Stimulated activated naive CD8-positive, alpha-beta T cell treated with anti-CD3 and anti-CD28 coated beads, Interleukin-15, amount 100 ng/mL, for 72 hours (primary cell): Measurements from ENCODE around the gene DGCR8.

Source experiments
- ATAC-seq: fragments of 150-1000 bp; cut with Tn5 transposase; 2 replicates; pipeline ENCODE4 v1.10.0; 2021; ENCODE audit warnings: mild to moderate bottlenecking, moderate library complexity
- DNase-seq, 2 donors: peaks; one replicate each; pipeline ENCODE4 v3.0.0; 2021 to 2022
- H3K27ac Mint-ChIP-seq, 2 donors: one replicate each; pipeline ENCODE4 v1.8.0; 2022; ENCODE audit warnings: mild to moderate bottlenecking in 2 of 2, mixed read lengths in 2 of 2, moderate library complexity in 2 of 2
- H3K27me3 Mint-ChIP-seq: one replicate; pipeline ENCODE4 v1.8.0; 2022; ENCODE audit warnings: mixed read lengths
- H3K4me1 Mint-ChIP-seq: one replicate; pipeline ENCODE4 v1.8.0; 2022; ENCODE audit warnings: mild to moderate bottlenecking, mixed read lengths
- H3K4me3 Mint-ChIP-seq, 2 donors: one replicate each; pipeline ENCODE4 v1.8.0; 2022; ENCODE audit warnings: mild to moderate bottlenecking in 2 of 2, mixed read lengths in 2 of 2, moderate library complexity in 1 of 2
- H3K9me3 Mint-ChIP-seq, 2 donors: one replicate each; pipeline ENCODE4 v1.8.0; 2022; ENCODE audit warnings: mixed read lengths in 2 of 2

The DGCR8 gene

GRCh38 chr22:20071524-20071972 is 8.5 kb upstream of the DGCR8 start:
- ATAC-seq (no peak), DNase-seq (no peak)
- Mint-ChIP-seq H3K27ac (peak overlapping the region in 1 of 2 donors; percentile 44), H3K9me3 (no peaks in the 10 kb centered on the region), H3K4me3 (no peak overlapping the region), H3K4me1 (no peaks in the 10 kb centered on the region), H3K27me3 (no peaks in the 10 kb centered on the region)

DNA sequence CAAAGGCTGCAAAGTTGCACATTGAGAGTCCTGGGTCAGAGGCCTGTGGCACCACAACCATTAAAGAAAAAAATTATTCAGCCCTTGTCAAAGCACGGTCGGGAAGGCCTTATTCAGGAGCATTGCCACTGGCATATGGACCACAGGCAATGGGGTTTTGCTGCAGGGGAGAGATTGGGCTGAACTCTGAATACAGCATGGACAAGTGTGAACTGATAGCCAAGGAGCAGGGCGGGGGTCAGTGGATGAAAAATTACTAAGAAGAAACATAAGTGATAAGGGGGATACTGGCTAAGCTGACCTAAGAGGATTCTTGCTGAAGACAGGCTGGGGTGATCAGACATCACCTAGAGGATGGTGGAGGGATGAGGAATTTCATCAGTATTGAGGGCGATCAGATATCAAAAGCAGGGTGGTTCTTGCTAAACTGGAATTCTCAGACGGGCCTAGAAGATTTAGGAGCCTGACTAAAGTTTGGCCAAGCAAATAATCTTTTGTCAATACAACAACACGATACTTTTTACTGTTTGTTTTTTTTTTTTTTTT is 3.3 kb upstream of the DGCR8 start:
- peaks cover 11% of the 10 kb centered on the region for H3K4me1 Mint-ChIP-seq
- H3K4me3 Mint-ChIP-seq, result no peak overlapping the region
- no peak overlapping the region for H3K27ac Mint-ChIP-seq
- H3K27me3 Mint-ChIP-seq, result no peaks in the 10 kb centered on the region
- H3K9me3 Mint-ChIP-seq, result no peaks in the 10 kb centered on the region
- no peak for DNase-seq
- ATAC-seq, result no peak

GRCh38 chr22:20080445-20080775 is 369 bp downstream of the DGCR8 start:
- H3K27me3 Mint-ChIP-seq, result no peaks in the 10 kb centered on the region
- peak overlapping the region; percentile 71 to 79 for H3K27ac Mint-ChIP-seq
- peaks cover 48% of the 10 kb centered on the region for H3K4me1 Mint-ChIP-seq
- H3K4me3 Mint-ChIP-seq, result peak overlapping the region; percentile 81 to 94
- DNase-seq (peak; percentile 66 to 68), ATAC-seq (peak; percentile 82)
- H3K9me3 Mint-ChIP-seq, result no peaks in the 10 kb centered on the region

- no peak for DNase-seq
- ATAC-seq, result no peak
- H3K4me1 Mint-ChIP-seq, result peaks cover 53% of the 10 kb centered on the region
- peak overlapping the region; percentile 71 to 79 for H3K27ac Mint-ChIP-seq
- H3K27me3 Mint-ChIP-seq, result no peaks in the 10 kb centered on the region
- no peaks in the 10 kb centered on the region for H3K9me3 Mint-ChIP-seq
- H3K4me3 Mint-ChIP-seq, result peak overlapping the region; percentile 81 to 94
Observed at GRCh38 chr22:20080776-20081654, 974 bp downstream of the DGCR8 start.

GRCh38 chr22:20083157-20083890 is 3.3 kb downstream of the DGCR8 start:
- H3K9me3 Mint-ChIP-seq, result no peaks in the 10 kb centered on the region
- H3K27ac Mint-ChIP-seq, result peak overlapping the region in 1 of 2 donors; percentile 37
- ATAC-seq (no peak), DNase-seq (no peak)
- H3K27me3 Mint-ChIP-seq, result no peaks in the 10 kb centered on the region
- H3K4me3 Mint-ChIP-seq, result peak overlapping the region; percentile 16 to 94
- H3K4me1 Mint-ChIP-seq, result peaks cover 75% of the 10 kb centered on the region

DNA sequence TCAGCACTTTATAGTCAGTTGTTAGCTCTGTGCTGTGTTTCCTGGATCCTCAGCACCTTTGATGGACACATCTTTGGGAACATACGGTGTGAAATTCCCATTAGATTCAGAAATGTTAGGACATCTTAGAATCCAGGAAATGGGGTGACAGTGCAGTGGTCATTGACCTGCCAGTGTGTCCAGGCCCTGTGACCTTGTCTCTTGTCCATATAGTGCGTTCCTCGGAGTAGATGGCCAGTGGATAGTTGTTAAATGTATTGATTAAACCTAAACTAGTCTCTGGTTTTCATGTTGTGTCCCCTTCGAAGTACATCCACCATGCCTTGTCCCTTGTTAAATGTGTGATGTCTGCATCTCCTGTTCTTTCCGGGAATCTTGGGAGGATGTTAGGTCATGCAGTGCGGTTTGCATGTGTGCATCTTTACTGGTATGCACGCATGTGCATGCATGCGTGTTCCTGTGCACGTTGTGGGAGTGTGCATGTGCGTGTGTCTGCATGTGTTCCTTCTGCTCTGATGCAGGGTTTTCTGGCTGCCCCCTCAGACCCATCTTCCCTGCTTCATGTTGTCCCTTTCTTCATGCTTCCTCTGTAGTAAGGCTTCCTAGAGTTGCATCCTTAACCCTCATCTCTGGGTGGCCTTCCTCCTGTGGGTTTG is 4.0 kb downstream of the DGCR8 start:
- H3K27ac Mint-ChIP-seq, result peak overlapping the region in 1 of 2 donors; percentile 59
- H3K27me3 Mint-ChIP-seq, result no peaks in the 10 kb centered on the region
- peak overlapping the region; percentile 11 to 16 for H3K4me3 Mint-ChIP-seq
- H3K9me3 Mint-ChIP-seq, result no peaks in the 10 kb centered on the region
- no peak for ATAC-seq
- DNase-seq, result no peak
- peaks cover 81% of the 10 kb centered on the region for H3K4me1 Mint-ChIP-seq

GRCh38 chr22:20084547-20085413 is 4.7 kb downstream of the DGCR8 start:
- Mint-ChIP-seq H3K27me3 (no peaks in the 10 kb centered on the region), H3K9me3 (no peaks in the 10 kb centered on the region), H3K4me3 (peak overlapping the region; percentile 2 to 11), H3K4me1 (peaks cover 86% of the 10 kb centered on the region), H3K27ac (peak overlapping the region; percentile 44 to 59)
- ATAC-seq (no peak), DNase-seq (no peak)

GRCh38 chr22:20085651-20086050 is 5.6 kb downstream of the DGCR8 start:
- no peak for ATAC-seq
- no peak for DNase-seq
- H3K9me3 Mint-ChIP-seq, result no peaks in the 10 kb centered on the region
- H3K4me3 Mint-ChIP-seq, result no peak overlapping the region
- H3K4me1 Mint-ChIP-seq, result peaks cover 94% of the 10 kb centered on the region
- H3K27me3 Mint-ChIP-seq, result no peaks in the 10 kb centered on the region
- H3K27ac Mint-ChIP-seq, result no peak overlapping the region

DNA sequence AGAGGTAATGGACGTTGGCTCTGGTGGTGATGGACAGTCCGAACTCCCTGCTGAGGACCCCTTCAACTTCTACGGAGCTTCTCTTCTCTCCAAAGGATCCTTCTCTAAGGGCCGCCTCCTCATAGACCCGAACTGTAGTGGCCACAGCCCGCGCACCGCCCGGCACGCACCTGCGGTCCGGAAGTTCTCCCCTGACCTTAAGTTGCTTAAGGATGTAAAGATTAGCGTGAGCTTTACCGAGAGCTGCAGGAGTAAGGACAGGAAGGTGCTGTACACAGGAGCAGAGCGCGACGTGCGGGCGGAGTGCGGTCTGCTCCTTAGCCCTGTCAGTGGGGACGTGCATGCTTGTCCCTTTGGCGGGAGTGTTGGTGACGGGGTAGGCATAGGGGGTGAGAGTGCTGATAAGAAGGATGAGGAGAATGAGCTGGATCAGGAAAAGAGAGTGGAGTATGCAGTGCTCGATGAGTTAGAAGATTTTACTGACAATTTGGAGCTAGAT is 6.1 kb downstream of the DGCR8 start:
- Mint-ChIP-seq H3K9me3 (no peaks in the 10 kb centered on the region), H3K4me3 (no peak overlapping the region), H3K4me1 (peaks cover 94% of the 10 kb centered on the region), H3K27ac (no peak overlapping the region), H3K27me3 (no peaks in the 10 kb centered on the region)
- no peak for DNase-seq
- no peak for ATAC-seq

- Mint-ChIP-seq H3K4me3 (no peak overlapping the region), H3K9me3 (no peaks in the 10 kb centered on the region), H3K27ac (no peak overlapping the region), H3K4me1 (peaks cover 94% of the 10 kb centered on the region), H3K27me3 (no peaks in the 10 kb centered on the region)
- no peak for DNase-seq
- ATAC-seq, result no peak
Observed at GRCh38 chr22:20086763-20087162, 6.7 kb downstream of the DGCR8 start.

- H3K27ac Mint-ChIP-seq, result peak overlapping the region in 1 of 2 donors; percentile 21
Observed at GRCh38 chr22:20087319-20088262, 7.5 kb downstream of the DGCR8 start.

GRCh38 chr22:20088263-20088648 is 8.2 kb downstream of the DGCR8 start:
- Mint-ChIP-seq H3K27ac (no peak overlapping the region), H3K4me3 (no peak overlapping the region), H3K27me3 (no peaks in the 10 kb centered on the region), H3K4me1 (peaks cover 92% of the 10 kb centered on the region), H3K9me3 (no peaks in the 10 kb centered on the region)
- ATAC-seq (no peak), DNase-seq (no peak)

More at GRCh38 chr22:20087319-20088262, 7.5 kb downstream of the DGCR8 start:
- DNase-seq (no peak), ATAC-seq (no peak)
- Mint-ChIP-seq H3K4me3 (no peak overlapping the region), H3K4me1 (peaks cover 94% of the 10 kb centered on the region), H3K27me3 (no peaks in the 10 kb centered on the region), H3K9me3 (no peaks in the 10 kb centered on the region)

- Mint-ChIP-seq H3K27ac (peak overlapping the region in 1 of 2 donors; percentile 30), H3K4me3 (no peak overlapping the region), H3K9me3 (no peaks in the 10 kb centered on the region), H3K4me1 (peaks cover 92% of the 10 kb centered on the region), H3K27me3 (no peaks in the 10 kb centered on the region)
- no peak for DNase-seq
- no peak for ATAC-seq
Observed at GRCh38 chr22:20089226-20089976, 9.4 kb downstream of the DGCR8 start.
